WERI-Rb-1 (cell line): ENCODE measurements around the gene NLE1.
"Not testable (repeated sequence)": the region's sequence is repeated elsewhere in the genome, so short reads cannot be mapped to it uniquely, and the experiment has no call there.

Experiments used
- DNase-seq: peaks from one replicate; pipeline ENCODE4 v3.0.0-alpha.2; 2020
- H3K27ac ChIP-seq: fragments of 250-450 bp; sonication (Bioruptor Pico); 2 replicates; pipeline ENCODE4 v1.5.1; 2020; ENCODE audit warnings: mild to moderate bottlenecking, moderate library complexity
- H3K27me3 ChIP-seq: fragments of 250-450 bp; sonication (Bioruptor Pico); 2 replicates; pipeline ENCODE4 v1.5.1; 2021; ENCODE audit warnings: mild to moderate bottlenecking, low read depth, moderate library complexity; ENCODE audit not compliant: insufficient read depth, severe bottlenecking
- H3K36me3 ChIP-seq: fragments of 250-450 bp; sonication (Bioruptor Pico); 2 replicates; pipeline ENCODE4 v1.5.1; 2020; ENCODE audit warnings: mild to moderate bottlenecking, moderate library complexity
- H3K4me3 ChIP-seq: 2 replicates; pipeline ENCODE4 v1.5.1; 2011; ENCODE audit warnings: low read depth, mild to moderate bottlenecking, control low read depth, low read length
- H3K9me3 ChIP-seq: fragments of 250-450 bp; sonication (Bioruptor Pico); 2 replicates; pipeline ENCODE4 v1.5.1; 2021; ENCODE audit warnings: mild to moderate bottlenecking, moderate library complexity; ENCODE audit not compliant: severe bottlenecking
- TF ChIP-seq, protein P1 (sequence below): IDR thresholded peaks from 2 replicates; pipeline ENCODE4 v1.5.1; 2011; ENCODE audit warnings: low read depth, mild to moderate bottlenecking, control low read depth, inconsistent platforms, low read length

Gene NLE1

DNA sequence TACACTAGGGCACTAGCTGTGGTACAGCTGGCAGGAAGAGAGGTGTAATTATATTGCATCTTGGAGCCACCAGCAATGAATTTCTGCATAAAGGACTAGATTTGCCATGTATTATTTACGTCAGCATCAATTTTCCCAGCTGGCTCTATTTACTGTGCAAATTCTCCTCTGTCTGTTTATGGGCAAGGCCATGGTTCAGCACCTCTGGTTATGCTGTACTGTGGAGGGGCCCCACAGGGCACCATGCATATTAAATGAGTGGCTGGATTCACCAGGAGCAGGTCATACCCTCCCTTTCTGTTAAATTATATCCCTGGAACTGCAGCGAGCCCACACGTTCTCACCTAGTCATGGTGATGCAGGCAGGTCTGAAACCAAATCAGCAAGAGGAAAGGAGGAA, 42.2 kb downstream of the NLE1 start:
- Histone ChIP-seq H3K36me3 (peaks cover 7% of the 10 kb centered on the region), H3K9me3 (no peaks in the 10 kb centered on the region), H3K27me3 (no peaks in the 10 kb centered on the region), H3K4me3 (no peak overlapping the region), H3K27ac (no peak overlapping the region)
- no peak for DNase-seq
- TF ChIP-seq, protein P1, sequence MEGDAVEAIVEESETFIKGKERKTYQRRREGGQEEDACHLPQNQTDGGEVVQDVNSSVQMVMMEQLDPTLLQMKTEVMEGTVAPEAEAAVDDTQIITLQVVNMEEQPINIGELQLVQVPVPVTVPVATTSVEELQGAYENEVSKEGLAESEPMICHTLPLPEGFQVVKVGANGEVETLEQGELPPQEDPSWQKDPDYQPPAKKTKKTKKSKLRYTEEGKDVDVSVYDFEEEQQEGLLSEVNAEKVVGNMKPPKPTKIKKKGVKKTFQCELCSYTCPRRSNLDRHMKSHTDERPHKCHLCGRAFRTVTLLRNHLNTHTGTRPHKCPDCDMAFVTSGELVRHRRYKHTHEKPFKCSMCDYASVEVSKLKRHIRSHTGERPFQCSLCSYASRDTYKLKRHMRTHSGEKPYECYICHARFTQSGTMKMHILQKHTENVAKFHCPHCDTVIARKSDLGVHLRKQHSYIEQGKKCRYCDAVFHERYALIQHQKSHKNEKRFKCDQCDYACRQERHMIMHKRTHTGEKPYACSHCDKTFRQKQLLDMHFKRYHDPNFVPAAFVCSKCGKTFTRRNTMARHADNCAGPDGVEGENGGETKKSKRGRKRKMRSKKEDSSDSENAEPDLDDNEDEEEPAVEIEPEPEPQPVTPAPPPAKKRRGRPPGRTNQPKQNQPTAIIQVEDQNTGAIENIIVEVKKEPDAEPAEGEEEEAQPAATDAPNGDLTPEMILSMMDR = no peak

DNA sequence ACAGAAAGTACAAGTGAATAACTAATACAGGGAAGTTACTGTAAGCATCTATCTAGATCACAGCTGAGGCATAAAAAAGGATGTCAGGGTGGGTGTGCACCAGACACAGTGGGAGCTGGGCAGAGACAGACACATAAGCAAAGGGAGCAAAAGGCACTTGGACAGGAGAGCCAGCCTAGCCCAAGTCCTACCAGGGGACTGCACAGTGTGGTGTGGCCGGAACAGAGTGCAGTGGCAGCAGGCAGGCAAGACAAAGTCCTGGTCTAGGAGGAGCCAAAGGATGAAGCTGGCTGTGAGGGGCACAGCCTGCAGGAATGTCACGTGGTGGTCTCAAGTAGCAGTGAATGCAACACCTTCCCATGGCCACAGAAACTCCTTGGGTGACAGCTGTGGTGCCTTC, 44.3 kb downstream of the NLE1 start:
- H3K4me3 ChIP-seq = no peak overlapping the region
- TF ChIP-seq, protein P1 = no peak
- no peaks in the 10 kb centered on the region for H3K27me3 ChIP-seq
- H3K27ac ChIP-seq = no peak overlapping the region
- no peaks in the 10 kb centered on the region for H3K9me3 ChIP-seq
- peaks cover 7% of the 10 kb centered on the region for H3K36me3 ChIP-seq
- no peak for DNase-seq

DNA sequence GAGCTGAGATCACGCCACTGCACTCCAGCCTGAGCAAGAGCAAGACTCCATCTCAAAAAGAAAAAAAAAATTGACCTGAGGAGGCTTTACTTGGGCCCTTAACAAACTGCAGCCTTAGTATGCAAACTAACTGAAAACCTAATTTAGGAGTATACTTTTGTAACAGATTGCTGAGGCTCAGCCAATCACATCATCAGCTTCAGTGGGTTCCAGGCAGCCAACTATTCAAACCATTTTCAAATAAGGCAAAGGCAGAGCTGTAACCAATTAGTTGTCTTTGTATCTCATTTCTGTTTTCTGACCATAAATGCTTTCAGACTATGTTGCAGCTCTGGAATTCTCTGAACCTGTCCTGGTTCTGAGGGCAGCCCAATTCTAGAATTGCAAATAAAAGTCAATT, 46.4 kb downstream of the NLE1 start:
- H3K4me3 ChIP-seq = no peak overlapping the region
- TF ChIP-seq, protein P1 = no peak
- no peak overlapping the region for H3K27ac ChIP-seq
- H3K27me3 ChIP-seq = no peaks in the 10 kb centered on the region
- peaks cover 7% of the 10 kb centered on the region for H3K36me3 ChIP-seq
- no peak for DNase-seq
- H3K9me3 ChIP-seq = no peaks in the 10 kb centered on the region

DNA sequence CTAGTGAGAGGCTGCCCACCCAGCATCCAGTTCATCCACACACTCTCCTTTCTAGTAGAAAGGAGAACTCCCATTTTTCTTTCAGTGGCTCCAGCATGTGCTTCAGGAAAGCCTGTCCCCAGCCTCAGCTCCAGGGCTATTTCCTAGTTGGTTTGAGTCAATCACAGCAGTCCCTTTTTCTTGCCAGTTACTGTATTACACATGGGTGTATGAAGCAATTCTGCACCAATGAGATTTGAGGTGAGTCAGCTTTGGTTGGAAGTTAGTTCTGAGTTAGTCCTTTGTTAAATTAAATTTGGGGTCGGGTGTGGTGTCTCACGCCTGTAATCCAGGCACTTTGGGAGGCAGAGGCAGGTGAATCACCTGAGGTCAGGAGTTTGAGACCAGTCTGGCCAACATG, 47.2 kb downstream of the NLE1 start:
- Histone ChIP-seq H3K27me3 (no peaks in the 10 kb centered on the region), H3K4me3 (no peak overlapping the region), H3K9me3 (no peaks in the 10 kb centered on the region), H3K36me3 (no peaks in the 10 kb centered on the region), H3K27ac (no peak overlapping the region)
- DNase-seq = no peak
- TF ChIP-seq, protein P1 = no peak

DNA sequence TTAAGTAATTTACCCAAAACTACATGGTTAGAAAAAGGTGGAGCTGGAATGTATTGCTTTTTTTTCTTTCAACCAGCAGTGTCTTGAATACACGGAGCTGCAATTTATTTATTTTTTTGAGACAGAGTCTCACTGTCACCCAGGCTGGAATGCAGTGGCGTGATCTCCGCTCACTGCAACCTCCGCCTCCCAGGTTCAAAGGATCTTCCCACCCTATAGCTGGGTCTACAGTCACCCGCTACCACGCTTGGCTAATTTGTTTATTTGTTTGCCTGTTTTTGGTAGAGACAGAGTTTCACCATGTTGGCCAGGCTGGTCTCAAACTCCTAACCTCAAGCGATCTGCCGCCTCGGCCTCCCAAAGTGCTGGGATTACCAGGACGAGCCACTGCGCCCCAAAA, 51.4 kb downstream of the NLE1 start:
- not testable (repeated sequence) for H3K27ac ChIP-seq, H3K27me3 ChIP-seq, H3K9me3 ChIP-seq, H3K4me3 ChIP-seq, DNase-seq, H3K36me3 ChIP-seq

DNA sequence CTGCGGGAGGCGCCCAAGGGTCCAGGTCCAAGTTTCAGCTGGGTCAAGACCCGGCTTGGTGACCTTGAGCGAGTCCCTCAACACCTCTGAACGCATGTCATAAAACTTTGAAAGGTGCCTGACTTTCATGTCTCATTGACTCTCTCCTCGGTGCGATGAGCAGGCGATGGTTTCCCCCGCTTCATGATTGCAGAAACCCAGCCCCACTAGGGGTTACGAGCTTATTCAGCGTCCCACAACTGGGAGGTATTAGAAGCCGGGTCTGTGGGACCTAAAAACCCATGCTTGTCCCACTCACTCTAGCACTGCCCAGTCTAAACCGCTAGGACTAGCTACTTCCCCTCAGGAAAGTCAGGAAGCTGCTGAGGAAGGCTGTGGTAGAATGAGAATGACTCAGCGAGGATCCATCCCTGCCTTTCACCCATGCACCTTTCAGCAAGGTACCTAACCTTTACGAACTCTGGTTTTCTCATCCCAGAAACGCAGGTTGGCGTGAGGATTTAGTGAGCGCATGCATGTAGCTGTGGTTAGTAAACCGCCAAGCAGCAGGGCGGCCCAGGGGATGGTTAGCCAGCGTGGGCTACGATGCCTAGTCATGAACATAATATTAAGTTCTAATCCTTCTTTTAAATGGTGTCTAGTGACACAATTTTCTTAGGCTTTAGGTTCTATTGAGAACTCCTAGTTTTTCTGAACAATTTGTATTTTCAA, 52.4 kb downstream of the NLE1 start:
- H3K27me3 ChIP-seq = no peaks in the 10 kb centered on the region

More for the DNA sequence above, 52.4 kb downstream of the NLE1 start:
- Histone ChIP-seq H3K4me3 (peak overlapping the region; percentile 29), H3K27ac (no peak overlapping the region), H3K9me3 (no peaks in the 10 kb centered on the region), H3K36me3 (no peaks in the 10 kb centered on the region)
- TF ChIP-seq, protein P1 = no peak
- DNase-seq = no peak
